ENCODE results near the gene ZNF556.

ZNF556 gene

DNA sequence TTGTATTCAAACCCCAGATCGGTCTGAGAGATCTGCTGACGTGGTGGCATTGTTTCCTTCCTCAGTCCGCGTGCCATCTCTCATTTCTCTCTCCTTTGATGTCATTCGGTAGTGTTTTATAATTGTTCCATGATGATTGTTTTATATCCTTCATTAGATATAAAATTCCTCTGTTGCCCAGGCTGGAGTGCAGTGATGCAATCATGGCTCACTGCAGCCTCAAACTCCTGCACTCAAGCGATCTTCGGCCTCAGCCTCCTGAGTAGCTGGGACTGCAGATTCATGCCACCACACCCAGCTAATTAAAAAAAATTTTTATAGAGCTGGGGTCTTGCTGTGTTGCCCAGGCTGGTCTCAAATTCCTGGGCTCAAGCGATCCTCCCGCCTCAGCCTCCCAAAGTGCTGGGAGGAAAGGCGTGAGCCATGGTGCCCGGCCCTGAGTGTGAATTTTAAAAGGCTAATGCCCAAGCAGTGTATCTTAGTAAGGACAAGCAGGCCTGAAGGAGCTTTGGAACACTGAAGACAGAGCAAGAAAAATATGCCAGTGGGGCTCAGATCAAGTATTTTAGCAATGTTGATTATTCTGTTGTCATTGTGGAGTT, 38.9 kb downstream of the ZNF556 start:
- DNase-seq (ENCODE audit: low spot score) = no peak

DNA sequence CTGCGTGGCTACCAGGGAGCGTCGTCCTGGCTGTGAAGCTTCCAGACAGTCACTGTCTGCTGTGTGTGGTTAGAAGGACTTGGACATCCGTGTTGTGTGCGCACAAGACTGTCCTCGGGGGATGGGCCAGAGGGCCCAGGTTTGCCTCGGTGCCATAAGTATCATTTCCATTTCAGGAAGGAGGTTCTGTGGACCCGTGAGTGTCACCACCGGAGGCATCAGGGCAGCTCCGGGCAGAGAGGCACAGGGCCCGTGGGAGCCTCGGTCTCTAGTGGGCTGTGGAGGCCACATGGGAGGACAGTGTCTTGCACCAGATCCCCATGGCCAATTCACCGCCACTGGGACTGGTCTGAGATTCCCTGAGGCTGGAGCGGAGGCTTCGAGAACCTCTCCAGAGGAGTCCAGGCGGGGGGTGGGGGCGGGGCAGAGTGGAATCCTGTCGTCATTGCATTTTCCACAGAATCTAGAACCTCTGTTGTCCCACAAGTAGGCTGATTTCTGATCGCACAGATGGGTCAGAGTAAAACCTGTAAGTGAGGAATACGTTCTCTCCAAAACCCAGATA, 39.6 kb downstream of the ZNF556 start:
- DNase-seq (ENCODE audit: low spot score) = no peak

- DNase-seq (ENCODE audit: low spot score) = no peak
These were observed 45.2 kb downstream of the ZNF556 start for GRCh38 chr19:2912306-2912705.

GRCh38 chr19:2917275-2918184, 50.4 kb downstream of the ZNF556 start:
- DNase-seq (ENCODE audit: low spot score) = no peak

GRCh38 chr19:2922987-2923386, 55.9 kb downstream of the ZNF556 start:
- no peak for DNase-seq (ENCODE audit: low spot score)

DNA sequence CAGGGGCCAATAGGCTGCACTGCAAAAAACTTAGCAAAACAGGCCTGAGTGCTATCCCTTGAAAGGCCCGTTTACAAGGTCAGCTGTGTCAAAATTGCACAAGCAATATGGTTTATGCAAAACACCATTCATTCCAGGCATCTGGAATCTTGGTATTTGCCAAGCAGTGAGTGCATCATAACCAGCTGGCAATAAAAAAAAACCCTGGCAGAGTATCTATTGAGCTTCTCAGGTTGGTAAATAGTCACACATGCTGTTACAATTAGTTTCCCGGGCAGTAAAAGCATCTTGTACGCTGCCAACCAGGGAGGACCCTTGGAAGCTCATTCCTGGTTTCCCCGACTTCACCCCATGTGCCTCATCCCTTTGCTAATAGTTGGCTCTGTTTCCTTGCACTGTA, 56.4 kb downstream of the ZNF556 start:
- DNase-seq (ENCODE audit: low spot score) = no peak

GRCh38 chr19:2926341-2927031, 59.4 kb downstream of the ZNF556 start:
- no peak for DNase-seq (ENCODE audit: low spot score)

DNA sequence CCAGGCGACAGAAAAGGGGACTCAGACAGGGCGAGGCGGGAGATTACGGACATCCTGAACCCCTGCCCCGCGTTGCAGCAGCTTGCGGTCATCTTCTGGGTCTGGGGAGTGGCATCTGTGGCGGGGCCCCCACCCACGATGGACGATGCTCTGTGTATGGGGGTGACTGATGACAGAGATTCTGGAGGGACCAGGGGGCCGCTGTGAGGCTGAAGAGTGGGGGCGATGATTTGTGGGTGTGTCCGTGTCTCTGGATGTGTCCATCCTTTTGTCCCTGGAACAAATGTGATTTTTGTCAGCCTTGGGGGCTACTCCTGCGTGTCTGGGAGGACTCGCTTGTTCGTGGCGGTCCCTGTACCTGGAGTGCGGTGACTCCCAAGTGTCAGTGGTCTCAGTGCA, 59.9 kb downstream of the ZNF556 start:
- no peak for DNase-seq (ENCODE audit: low spot score)
